ENCODE data around the gene TAS2R3. TPM values are rescaled to one million over a fixed set of nuclear protein-coding genes. Genes with fewer than 3 reads are reported as not detected.

Gene TAS2R3
- total and polyA plus RNA-seq, 9 of the 15 experiments (the other 6 are each of a cell fraction or from before 2014, with no cell fraction given) = 0.37 to 1.9 (median 1.2) TPM; not detected in 2

DNA sequence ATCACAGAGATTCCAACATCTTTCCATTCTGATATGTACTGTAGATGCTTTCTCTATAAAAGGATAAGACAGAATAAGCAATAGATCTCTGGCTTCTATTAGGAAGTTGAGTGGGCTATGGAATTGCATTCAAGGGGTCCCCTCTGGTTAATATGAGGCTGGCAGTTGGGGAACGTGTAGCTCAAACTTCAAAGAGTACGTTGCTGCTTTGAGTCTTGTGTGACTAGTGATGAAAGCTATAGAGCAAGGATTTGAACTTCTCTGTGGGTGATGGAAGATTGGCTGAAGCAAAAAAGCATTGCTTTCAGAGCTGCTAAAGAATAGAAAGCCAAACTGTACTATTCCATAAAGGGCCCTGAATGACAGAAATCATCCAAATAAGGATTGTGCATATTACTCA lies 49.3 kb upstream of the TAS2R3 start:
- Histone ChIP-seq H3K36me3 (ENCODE audit: control insufficient read depth, insufficient read depth, low read length) (no peaks in the 10 kb centered on the region), H2AFZ (ENCODE audit: low read depth, low read length) (no peak overlapping the region), H3K27me3 (ENCODE audit: control insufficient read depth in 2 of 2, insufficient read depth in 2 of 2, low read length in 2 of 2) (peaks cover 3 to 6% of the 10 kb centered on the region in 2 experiments; a peak in 2 of 5 replicates), H3K4me1 (replicated peaks in 1 of 2; ENCODE audit: control insufficient read depth in 2 of 2, insufficient read depth in 2 of 2, low read length in 2 of 2) (no peaks in the 10 kb centered on the region), H4K20me1 (replicated peaks; ENCODE audit: control insufficient read depth, insufficient read depth, low read length) (no peaks in the 10 kb centered on the region), H3K9me3 (replicated peaks; ENCODE audit: control insufficient read depth, insufficient read depth, low read depth, low read length) (no peaks in the 10 kb centered on the region), H3K27ac (ENCODE audit: extremely low read depth, low read depth, low read length) (no peak overlapping the region), H3K9ac (ENCODE audit: insufficient read depth in 1 of 2, low read depth in 2 of 2, low read length in 2 of 2) (no peak overlapping the region), H3K4me2 (ENCODE audit: insufficient read depth, low read length) (no peak overlapping the region), H3K79me2 (ENCODE audit: control insufficient read depth, insufficient read depth, low read length) (no peaks in the 10 kb centered on the region), H3K4me3 (no peak overlapping the region), H3K9me1 (ENCODE audit: control insufficient read depth, insufficient read depth, low read length) (no peaks in the 10 kb centered on the region)
- FAIRE-seq = no peak
- BruUV-seq (replicated peaks) = no TSS peak
- WGBS (ENCODE audit: insufficient coverage, low coverage, missing lambda C conversion rate) = 0% methylated on average over 2 of the region's 2 CpGs
- no peak for ATAC-seq
- ChIA-PET POLR2A (interaction anchor here (0.5 kb wide), 1 partner anchor 15 kb away, joined by 3 read pairs; no protein-coding TSS in a partner anchor), CTCF (ENCODE audit: low intra/inter-chr PET ratio) (no interaction called here)
- in situ Hi-C loops (cut with MboI) = no loop called here
- no peak for DNase-seq (ENCODE audit: extremely low read depth in 1 of 4, low spot score in 3 of 4)
- TF ChIP-seq SIN3B (IDR thresholded peaks at IDR 0.05; ENCODE audit: low read depth) = no peak
- intact Hi-C loops (cut with micrococcal nuclease) = no loop called here

DNA sequence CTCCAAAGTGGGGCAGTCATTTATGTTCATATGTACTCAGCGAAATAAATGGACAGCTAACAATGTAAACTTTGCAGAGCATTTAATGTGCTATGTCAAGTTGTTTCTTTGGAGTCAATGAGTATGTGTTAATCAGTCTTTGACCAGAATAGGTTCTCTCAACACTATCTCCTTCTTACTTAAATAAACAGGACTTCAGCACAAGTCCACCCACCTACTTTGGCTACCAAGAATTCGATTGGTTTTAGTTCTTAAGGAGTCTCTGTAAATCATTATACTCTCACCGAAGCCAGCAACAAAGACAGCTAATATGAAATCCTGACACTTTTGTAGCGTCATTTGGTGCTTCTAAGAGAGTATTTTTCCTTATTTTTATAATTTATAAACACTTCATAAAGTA lies 48.9 kb upstream of the TAS2R3 start:
- WGBS (ENCODE audit: insufficient coverage, low coverage, missing lambda C conversion rate) = 2% methylated on average over 4 of the region's 4 CpGs
- Histone ChIP-seq H3K4me2 (ENCODE audit: insufficient read depth, low read length) (no peak overlapping the region), H3K9me1 (ENCODE audit: control insufficient read depth, insufficient read depth, low read length) (no peaks in the 10 kb centered on the region), H3K4me1 (replicated peaks in 1 of 2; ENCODE audit: control insufficient read depth in 2 of 2, insufficient read depth in 2 of 2, low read length in 2 of 2) (no peaks in the 10 kb centered on the region), H2AFZ (ENCODE audit: low read depth, low read length) (no peak overlapping the region), H3K4me3 (no peak overlapping the region), H3K27ac (ENCODE audit: extremely low read depth, low read depth, low read length) (no peak overlapping the region), H3K79me2 (ENCODE audit: control insufficient read depth, insufficient read depth, low read length) (no peaks in the 10 kb centered on the region), H3K9ac (ENCODE audit: insufficient read depth in 1 of 2, low read depth in 2 of 2, low read length in 2 of 2) (no peak overlapping the region), H3K27me3 (ENCODE audit: control insufficient read depth in 2 of 2, insufficient read depth in 2 of 2, low read length in 2 of 2) (peaks cover 3 to 6% of the 10 kb centered on the region in 2 experiments; a peak in 2 of 5 replicates), H4K20me1 (replicated peaks; ENCODE audit: control insufficient read depth, insufficient read depth, low read length) (no peaks in the 10 kb centered on the region), H3K36me3 (ENCODE audit: control insufficient read depth, insufficient read depth, low read length) (no peaks in the 10 kb centered on the region), H3K9me3 (replicated peaks; ENCODE audit: control insufficient read depth, insufficient read depth, low read depth, low read length) (no peaks in the 10 kb centered on the region)
- no TSS peak for BruUV-seq (replicated peaks)
- FAIRE-seq (no peak), DNase-seq (ENCODE audit: extremely low read depth in 1 of 4, low spot score in 3 of 4) (no peak), ATAC-seq (no peak)
- ChIA-PET POLR2A (no interaction called here), CTCF (ENCODE audit: low intra/inter-chr PET ratio) (no interaction called here)
- in situ Hi-C loops (cut with MboI) = no loop called here
- intact Hi-C loops (cut with micrococcal nuclease) = no loop called here
- no peak for TF ChIP-seq CBFA2T3 (IDR thresholded peaks at IDR 0.05)
- no peak for TF ChIP-seq SMARCA5 (IDR thresholded peaks at IDR 0.05)
- no peak for TF ChIP-seq GATAD2A (IDR thresholded peaks at IDR 0.05)
- TF ChIP-seq THRAP3 (IDR thresholded peaks at IDR 0.05; ENCODE audit: borderline replicate concordance) = no peak
- TF ChIP-seq, protein P1, sequence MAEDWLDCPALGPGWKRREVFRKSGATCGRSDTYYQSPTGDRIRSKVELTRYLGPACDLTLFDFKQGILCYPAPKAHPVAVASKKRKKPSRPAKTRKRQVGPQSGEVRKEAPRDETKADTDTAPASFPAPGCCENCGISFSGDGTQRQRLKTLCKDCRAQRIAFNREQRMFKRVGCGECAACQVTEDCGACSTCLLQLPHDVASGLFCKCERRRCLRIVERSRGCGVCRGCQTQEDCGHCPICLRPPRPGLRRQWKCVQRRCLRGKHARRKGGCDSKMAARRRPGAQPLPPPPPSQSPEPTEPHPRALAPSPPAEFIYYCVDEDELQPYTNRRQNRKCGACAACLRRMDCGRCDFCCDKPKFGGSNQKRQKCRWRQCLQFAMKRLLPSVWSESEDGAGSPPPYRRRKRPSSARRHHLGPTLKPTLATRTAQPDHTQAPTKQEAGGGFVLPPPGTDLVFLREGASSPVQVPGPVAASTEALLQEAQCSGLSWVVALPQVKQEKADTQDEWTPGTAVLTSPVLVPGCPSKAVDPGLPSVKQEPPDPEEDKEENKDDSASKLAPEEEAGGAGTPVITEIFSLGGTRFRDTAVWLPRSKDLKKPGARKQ (CRISPR knock-in tag; IDR thresholded peaks at IDR 0.05) = no peak
- TF ChIP-seq MTA1 (IDR thresholded peaks at IDR 0.05; ENCODE audit: borderline replicate concordance) = no peak
